Left renal cortex interstitium (tissue), 4 donors: Measurements from ENCODE around the gene TRIM34. TPM values are rescaled to one million over a fixed set of nuclear protein-coding genes. Genes with fewer than 3 reads are reported as not detected.
"Not testable (repeated sequence)": the region's sequence is repeated elsewhere in the genome, so short reads cannot be mapped to it uniquely, and the experiment has no call there.

ENCODE experiments used
- DNase-seq, 4 donors: peaks; one replicate each; pipeline ENCODE4 v3.0.0-alpha.2; 2013; ENCODE audit warnings: low read depth in 4 of 4, low spot score in 2 of 4, missing footprints in 1 of 4
- polyA plus RNA-seq, 4 donors: library from polyadenylated mRNA; unstranded; fragments of 120-200 nt; gene quantifications; one replicate each; pipeline ENCODE4 v1.2.1, GENCODE V29; 2013; ENCODE audit not compliant: insufficient read length in 4 of 4

Gene TRIM34
- polyA plus RNA-seq, 4 donors = 6.1 to 12.6 (median 9.3) TPM

DNA sequence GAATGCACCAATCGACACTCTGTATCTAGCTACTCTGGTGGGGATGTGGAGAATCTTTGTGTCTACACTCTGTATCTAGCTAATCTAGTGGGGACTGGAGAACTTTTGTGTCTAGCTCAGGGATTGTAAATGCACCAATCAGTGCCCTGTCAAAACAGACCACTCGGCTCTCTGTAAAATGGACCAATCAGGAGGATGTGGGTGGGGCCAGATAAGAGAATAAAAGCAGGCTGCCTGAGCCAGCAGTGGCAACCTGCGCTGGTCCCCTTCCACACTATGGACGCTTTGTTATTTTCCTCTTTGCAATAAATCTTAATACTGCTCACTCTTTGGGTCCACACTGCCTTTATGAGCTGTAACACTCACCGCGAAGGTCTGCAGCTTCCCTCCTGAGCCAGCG lies 58.8 kb downstream of the TRIM34 start:
- not testable (repeated sequence) for DNase-seq

DNA sequence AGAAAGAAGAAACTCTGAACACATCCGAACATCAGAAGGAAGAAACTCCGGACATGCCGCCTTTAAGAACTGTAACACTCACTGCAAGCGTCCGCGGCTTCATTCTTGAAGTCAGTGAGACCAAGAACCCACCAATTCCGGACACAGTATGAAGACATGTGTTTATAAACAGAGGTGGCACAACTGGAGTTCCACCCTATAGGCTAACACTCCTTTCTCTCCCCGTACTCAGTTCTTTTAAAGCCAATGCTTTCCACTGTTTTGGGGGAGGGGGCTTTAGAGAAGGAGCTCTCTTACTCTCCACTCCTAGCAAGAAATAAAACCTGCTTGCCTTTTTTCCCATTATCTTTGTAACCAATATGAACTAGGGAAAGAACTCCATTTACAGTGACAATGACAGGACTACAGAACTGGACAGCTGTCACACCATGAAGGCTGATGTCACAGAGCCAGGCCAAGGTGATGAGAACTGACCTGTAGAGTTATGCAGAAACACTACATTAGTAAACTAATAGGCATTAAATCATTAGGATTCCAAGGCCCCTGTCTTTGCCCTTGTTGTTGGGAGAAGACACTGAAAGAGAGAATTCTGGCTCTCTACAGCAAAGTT lies 59.3 kb downstream of the TRIM34 start:
- DNase-seq = peak in 2 of 4 donors; percentile 7 to 19

- DNase-seq = peak; percentile 77 to 97 (median 90)
These were observed 60.0 kb downstream of the TRIM34 start, which contains the start of gene TRIM5 for GRCh38 chr11:5684646-5685362. TRIM5 (minus strand) TSS chr11:5685074; CDS start chr11:5680177, 4,897 bp downstream.

DNA sequence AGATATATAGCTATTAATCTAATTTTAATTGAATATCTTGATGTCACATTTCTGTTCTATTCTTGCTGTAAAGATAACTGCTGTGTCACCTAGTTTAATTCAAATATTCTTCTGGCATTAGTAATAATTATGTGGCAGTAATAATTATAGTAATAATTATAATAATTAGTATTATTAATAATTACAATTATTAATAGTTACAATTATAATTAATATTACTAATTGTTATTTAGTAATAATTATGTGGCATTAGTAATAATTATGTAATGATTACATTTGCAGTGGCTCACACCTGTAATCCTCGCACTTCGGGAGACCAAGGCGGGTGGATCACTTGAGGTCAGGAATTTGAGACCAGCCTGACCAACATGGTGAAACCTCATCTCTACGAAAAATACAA lies 61.6 kb downstream of the TRIM34 start:
- DNase-seq = no peak

GRCh38 chr11:5688482-5688881 lies 63.7 kb downstream of the TRIM34 start:
- no peak for DNase-seq

- peak in 2 of 4 donors; percentile 3 to 25 for DNase-seq
These were observed 64.8 kb downstream of the TRIM34 start, which contains the start of gene TRIM22 for GRCh38 chr11:5689551-5689983. TRIM22 (plus strand) TSS chr11:5689790; CDS start chr11:5696233, 6,443 bp downstream.

GRCh38 chr11:5690216-5690615 lies 65.4 kb downstream of the TRIM34 start:
- DNase-seq = no peak

DNA sequence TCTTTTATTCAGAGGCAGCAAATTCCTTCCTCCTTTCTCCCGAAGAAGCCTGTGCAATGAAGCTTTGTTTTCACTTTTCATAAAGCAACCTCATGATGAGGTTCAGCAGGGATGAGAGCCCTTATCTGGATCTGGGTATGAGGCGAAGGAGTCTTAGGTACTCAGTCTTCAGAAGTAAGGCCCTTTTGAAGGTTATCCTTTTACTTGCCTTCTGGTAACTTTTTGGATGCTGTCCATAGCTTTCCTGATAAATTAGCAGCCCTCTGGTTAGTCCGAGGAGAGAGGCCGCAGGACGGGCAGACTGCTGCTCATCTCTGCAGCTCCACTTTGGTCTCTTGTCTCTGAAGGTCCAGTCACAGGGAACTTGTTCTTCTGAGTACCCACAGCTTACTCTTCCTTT lies 65.9 kb downstream of the TRIM34 start:
- no peak for DNase-seq

DNA sequence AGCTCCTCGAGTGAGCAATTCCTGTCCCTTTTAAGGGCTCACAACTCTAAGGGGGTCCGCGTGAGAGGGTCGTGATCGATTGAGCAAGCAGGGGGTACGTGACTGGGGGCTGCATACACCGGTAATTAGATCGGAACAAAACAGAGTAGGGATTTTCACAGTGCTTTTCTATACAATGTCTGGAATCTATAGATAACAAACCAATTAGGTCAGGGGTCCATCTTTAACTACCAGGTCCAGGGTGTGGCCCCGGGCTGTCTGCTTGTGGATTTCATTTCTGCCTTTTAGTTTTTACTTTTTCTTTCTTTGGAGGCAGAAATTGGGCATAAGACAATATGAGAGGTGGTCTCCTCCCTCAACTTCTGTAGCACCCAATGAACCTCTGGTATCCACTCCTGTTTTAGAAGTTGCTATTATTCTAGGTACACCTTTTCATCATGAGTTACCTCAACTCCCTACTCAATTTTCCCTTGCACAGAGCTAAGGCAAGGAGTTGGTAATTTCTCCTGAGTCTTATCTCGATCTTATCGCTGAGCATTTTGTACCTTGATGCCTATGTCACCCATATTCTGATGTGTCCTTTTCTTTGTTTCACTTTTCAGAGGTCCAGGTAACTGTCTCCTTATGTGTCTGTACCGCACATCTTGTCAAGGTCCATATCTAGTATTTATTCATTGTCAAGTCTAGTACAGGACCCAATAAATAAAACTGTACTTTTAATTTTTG lies 66.6 kb downstream of the TRIM34 start:
- DNase-seq = not testable (repeated sequence)

GRCh38 chr11:5691964-5692361 lies 67.2 kb downstream of the TRIM34 start:
- no peak for DNase-seq

Other genes with a start within 250 kb of the TRIM34 start
- gene OR51M1, start 241.2 kb upstream of the TRIM34 start, polyA plus RNA-seq = under 1 TPM in 2 of 4 donors, not detected in 2; 0.05 to 0.13 TPM
- under 1 TPM in 1 of 4 donors, not detected in 3; 0.09 TPM for gene OR51Q1, start 202.9 kb upstream of the TRIM34 start, polyA plus RNA-seq
- not detected for gene OR51I1, start 183.5 kb upstream of the TRIM34 start, polyA plus RNA-seq
- gene OR51I2, start 175.7 kb upstream of the TRIM34 start, polyA plus RNA-seq = under 1 TPM in 1 of 4 donors, not detected in 3; 0.04 TPM
- not detected for gene OR52D1, start 136.3 kb upstream of the TRIM34 start, polyA plus RNA-seq
- gene UBQLN3, start 115.0 kb upstream of the TRIM34 start, polyA plus RNA-seq = not detected
- 1 to 10 TPM in 1 of 4 donors, under 1 TPM in 3; 0.30 to 1.0 (median 0.71) TPM for gene UBQLNL, start 108.3 kb upstream of the TRIM34 start, polyA plus RNA-seq
- gene OR52H1, start 76.5 kb upstream of the TRIM34 start, polyA plus RNA-seq = not detected
- gene OR52B6, start 44.1 kb upstream of the TRIM34 start, polyA plus RNA-seq = under 1 TPM in 2 of 4 donors, not detected in 2; 0.09 to 0.25 TPM
- 10 to 100 TPM; 11.8 to 65.1 (median 35.7) TPM for gene TRIM6, start 28.4 kb upstream of the TRIM34 start, polyA plus RNA-seq
- 10 to 100 TPM; 35.3 to 52.4 (median 41.9) TPM for gene TRIM5, start 60.1 kb downstream of the TRIM34 start, polyA plus RNA-seq
- 10 to 100 TPM in 2 of 4 donors, 1 to 10 TPM in 2; 6.8 to 11.9 (median 10.3) TPM for gene TRIM22, start 64.8 kb downstream of the TRIM34 start, polyA plus RNA-seq
- gene OR56B1, start 111.4 kb downstream of the TRIM34 start, polyA plus RNA-seq = not detected
- gene OR52N4, start 129.2 kb downstream of the TRIM34 start, polyA plus RNA-seq = not detected
- not detected for gene OR52N5, start 158.4 kb downstream of the TRIM34 start, polyA plus RNA-seq
- gene OR52N1, start 166.3 kb downstream of the TRIM34 start, polyA plus RNA-seq = not detected
- gene OR52N2, start 183.9 kb downstream of the TRIM34 start, polyA plus RNA-seq = not detected
- not detected for gene OR52E6, start 216.9 kb downstream of the TRIM34 start, polyA plus RNA-seq
- gene OR52E8, start 232.7 kb downstream of the TRIM34 start, polyA plus RNA-seq = not detected